Thoracic aorta (tissue), 2 donors: ENCODE results near the gene ZNF76. TPM values are rescaled to one million over a fixed set of nuclear protein-coding genes. Genes with fewer than 3 reads are reported as not detected.

Source experiments
- ATAC-seq: fragments of 150-250 bp; one replicate; pipeline ENCODE4 v1.8.0; 2017; ENCODE audit warnings: low read depth; ENCODE audit not compliant: insufficient number of reproducible peaks, low FRiP score
- DNase-seq: peaks from one replicate; pipeline ENCODE4 v3.0.0-alpha.2; 2020; ENCODE audit warnings: low spot score
- H3K27ac ChIP-seq, 2 donors: fragments of 200-600 bp; sonication (generic); 1 replicate in 1 of 2; 2 replicates in 1 of 2; pipeline ENCODE4 v1.5.1; 2016; ENCODE audit warnings: mild to moderate bottlenecking in 2 of 2, moderate library complexity in 2 of 2
- H3K27me3 ChIP-seq: fragments of 200-600 bp; sonication (generic); replicated peaks from 2 replicates; pipeline ENCODE4 v1.6.0; 2016; ENCODE audit warnings: mild to moderate bottlenecking; ENCODE audit not compliant: insufficient read depth
- H3K36me3 ChIP-seq: fragments of 200-600 bp; sonication (generic); one replicate; pipeline ENCODE4 v1.5.1; 2016
- H3K4me1 ChIP-seq, 2 donors: fragments of 200-600 bp; sonication (generic); 1 replicate in 1 of 2; 2 replicates in 1 of 2; pipeline versions ENCODE4 v1.5.1 to v1.6.0; 2016; ENCODE audit warnings: low read depth in 2 of 2, mild to moderate bottlenecking in 1 of 2; ENCODE audit not compliant: control insufficient read depth in 1 of 2
- H3K4me3 ChIP-seq: fragments of 200-600 bp; sonication (generic); 2 replicates; pipeline ENCODE4 v1.5.1; 2016; ENCODE audit warnings: mild to moderate bottlenecking
- H3K9me3 ChIP-seq: fragments of 200-600 bp; sonication (generic); 2 replicates; pipeline ENCODE4 v1.5.1; 2016
- total RNA-seq, 2 donors: library from RNA; depleted of rRNA; stranded (reverse); fragments of >200 nt; gene quantifications; one replicate each; pipeline versions ENCODE4 v1.1.0 to v1.2.3, GENCODE V29; 2016
- TF ChIP-seq, protein P1 (sequence below): fragments of 200-600 bp; sonication (generic); IDR thresholded peaks from one replicate; pipeline ENCODE4 v1.5.1; 2019; ENCODE audit warnings: antibody characterized with exemption

ZNF76 gene
- total RNA-seq, 2 donors from 2014 or later: 46.8 to 47.0 TPM

DNA sequence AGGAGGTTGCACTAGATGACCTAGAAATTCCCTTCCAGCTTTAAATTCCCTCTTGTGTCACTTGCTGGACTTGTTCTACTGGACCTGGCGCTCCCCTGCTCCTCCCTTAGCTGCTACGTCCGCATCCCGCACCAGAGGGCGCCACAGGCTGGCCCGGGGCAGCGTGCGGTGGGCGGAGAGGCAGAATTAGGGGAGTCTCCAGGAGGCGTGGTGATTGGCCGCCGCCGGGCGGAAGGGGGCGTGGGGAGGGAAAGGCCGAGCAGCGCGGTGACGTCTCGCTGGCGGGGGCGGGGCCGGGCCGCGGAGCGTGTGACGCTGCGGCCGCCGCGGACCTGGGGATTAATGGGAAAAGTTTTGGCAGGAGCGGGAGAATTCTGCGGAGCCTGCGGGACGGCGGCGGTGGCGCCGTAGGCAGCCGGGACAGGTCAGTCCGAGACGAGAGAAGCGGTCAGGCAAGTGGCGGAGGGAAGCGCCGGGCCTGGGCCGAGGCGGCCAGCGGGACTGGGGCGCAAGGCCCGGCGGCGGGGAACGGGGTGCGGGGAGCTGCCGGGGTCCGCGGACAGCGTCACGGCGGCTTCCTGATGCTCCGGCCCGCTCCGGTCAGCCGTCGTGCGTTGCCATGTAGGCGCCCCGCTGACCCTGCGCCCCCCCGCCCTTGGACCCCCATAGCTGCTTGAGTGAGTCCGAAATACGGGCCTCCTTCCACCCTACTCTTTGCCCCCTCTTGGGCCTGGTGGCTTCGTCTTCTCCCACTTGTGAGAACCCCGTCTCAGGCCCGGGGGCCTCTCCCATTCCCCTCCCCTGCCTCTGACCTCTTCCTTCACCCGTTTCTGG lies 82.9 kb downstream of the ZNF76 start, which contains the start of gene PPARD:
Gene PPARD (plus strand): TSS at position 301 of the 834 bp plus-strand sequence. CDS start 68,530 bp downstream, outside the sequence.
- TF ChIP-seq, protein P1, sequence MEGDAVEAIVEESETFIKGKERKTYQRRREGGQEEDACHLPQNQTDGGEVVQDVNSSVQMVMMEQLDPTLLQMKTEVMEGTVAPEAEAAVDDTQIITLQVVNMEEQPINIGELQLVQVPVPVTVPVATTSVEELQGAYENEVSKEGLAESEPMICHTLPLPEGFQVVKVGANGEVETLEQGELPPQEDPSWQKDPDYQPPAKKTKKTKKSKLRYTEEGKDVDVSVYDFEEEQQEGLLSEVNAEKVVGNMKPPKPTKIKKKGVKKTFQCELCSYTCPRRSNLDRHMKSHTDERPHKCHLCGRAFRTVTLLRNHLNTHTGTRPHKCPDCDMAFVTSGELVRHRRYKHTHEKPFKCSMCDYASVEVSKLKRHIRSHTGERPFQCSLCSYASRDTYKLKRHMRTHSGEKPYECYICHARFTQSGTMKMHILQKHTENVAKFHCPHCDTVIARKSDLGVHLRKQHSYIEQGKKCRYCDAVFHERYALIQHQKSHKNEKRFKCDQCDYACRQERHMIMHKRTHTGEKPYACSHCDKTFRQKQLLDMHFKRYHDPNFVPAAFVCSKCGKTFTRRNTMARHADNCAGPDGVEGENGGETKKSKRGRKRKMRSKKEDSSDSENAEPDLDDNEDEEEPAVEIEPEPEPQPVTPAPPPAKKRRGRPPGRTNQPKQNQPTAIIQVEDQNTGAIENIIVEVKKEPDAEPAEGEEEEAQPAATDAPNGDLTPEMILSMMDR: peak; percentile 97
- ATAC-seq (peak; percentile 95), DNase-seq (peak; percentile 94)
- H3K4me3 ChIP-seq: peak within 1 kb of the TSS; percentile 94
- peak within 1 kb of the TSS; percentile 68 to 74 for H3K27ac ChIP-seq
- no peaks in the 10 kb centered on the region for H3K27me3 ChIP-seq
- no peaks in the 10 kb centered on the region for H3K9me3 ChIP-seq
- H3K36me3 ChIP-seq: peaks cover 9% of the 10 kb centered on the region
- H3K4me1 ChIP-seq: peaks cover 5 to 25% of the 10 kb centered on the region in 2 donors

DNA sequence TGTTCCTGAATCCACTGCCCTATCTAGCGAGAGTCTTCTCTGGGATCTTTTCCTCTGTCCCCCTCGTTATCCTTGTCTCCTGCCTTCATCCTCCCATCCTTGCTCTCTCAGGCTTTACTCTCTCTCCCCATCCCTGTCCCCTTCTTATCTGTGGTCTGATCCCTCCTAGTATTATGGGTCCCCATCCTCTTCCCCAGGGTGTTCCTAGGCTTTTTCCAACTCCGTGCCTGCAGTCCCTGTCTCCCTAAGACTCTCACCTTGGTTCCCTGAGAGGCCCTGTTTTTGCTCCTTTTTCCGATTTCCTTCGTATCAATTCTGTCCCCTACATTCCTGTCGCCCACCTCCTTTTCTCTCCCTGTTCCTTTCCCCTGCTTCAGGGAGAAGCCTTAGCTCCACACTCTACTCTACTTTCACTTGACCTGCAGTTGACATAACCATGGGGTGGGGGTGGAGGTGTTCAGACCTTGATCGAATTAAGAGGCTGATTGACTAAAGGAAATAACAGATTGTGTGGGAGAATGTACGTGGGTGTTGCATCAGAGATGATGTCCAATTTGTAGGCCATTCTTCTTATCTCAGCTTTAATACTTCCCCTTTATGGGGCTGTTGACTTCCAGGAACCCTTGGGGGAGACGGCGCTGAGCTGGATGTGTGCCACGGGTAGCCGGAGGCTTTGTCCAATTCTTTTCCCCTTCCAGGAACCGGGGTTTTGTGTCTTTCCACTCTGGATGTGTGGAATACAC lies 83.7 kb downstream of the ZNF76 start:
- DNase-seq (no peak), ATAC-seq (peak; percentile 11)
- peaks cover 5 to 25% of the 10 kb centered on the region in 2 donors for H3K4me1 ChIP-seq

DNA sequence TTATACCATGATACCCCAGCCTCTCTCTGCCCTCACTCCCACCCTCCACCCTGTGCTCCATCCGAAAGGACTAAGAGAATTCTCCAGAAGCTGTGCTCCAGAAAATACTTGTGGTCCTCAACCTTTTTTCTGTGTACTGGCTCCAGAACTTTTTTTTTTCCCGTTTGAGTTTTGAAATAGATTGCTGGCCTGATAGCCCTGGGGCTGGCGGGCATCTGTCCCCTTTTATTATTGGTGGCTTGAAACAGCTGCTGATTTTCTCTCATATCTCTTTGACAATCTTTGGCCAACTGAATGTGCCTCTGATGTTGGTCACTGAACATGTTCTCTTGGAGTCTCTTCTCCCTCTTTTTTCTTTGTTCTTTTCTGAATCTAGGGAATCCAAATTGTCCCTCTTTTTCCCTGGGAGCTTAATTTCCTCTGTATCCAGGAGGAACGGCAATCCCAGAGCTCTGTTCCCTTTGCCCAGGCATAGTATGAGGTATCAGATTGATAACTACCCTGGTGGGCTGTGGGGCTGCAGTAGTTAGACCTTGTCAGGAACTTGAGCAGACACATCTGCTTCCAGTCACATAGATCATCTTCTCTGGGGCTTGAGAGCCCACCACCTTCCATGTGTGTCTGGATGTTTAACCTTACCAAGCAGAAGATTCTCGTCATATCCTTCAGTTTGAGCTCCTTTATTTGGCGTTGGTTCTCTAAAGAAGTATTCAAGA lies 84.5 kb downstream of the ZNF76 start:
- TF ChIP-seq, protein P1: no peak
- Histone ChIP-seq H3K9me3 (no peaks in the 10 kb centered on the region), H3K36me3 (peaks cover 16% of the 10 kb centered on the region), H3K27me3 (no peaks in the 10 kb centered on the region), H3K4me3 (peak overlapping the region; percentile 94), H3K27ac (peak overlapping the region; percentile 68 to 74), H3K4me1 (peaks cover 5 to 25% of the 10 kb centered on the region in 2 donors)
- DNase-seq: no peak
- no peak for ATAC-seq

More for the DNA sequence above, 83.7 kb downstream of the ZNF76 start:
- H3K9me3 ChIP-seq: no peaks in the 10 kb centered on the region
- peak overlapping the region; percentile 68 to 74 for H3K27ac ChIP-seq
- H3K36me3 ChIP-seq: peaks cover 12% of the 10 kb centered on the region
- no peaks in the 10 kb centered on the region for H3K27me3 ChIP-seq
- H3K4me3 ChIP-seq: peak overlapping the region; percentile 94
- TF ChIP-seq, protein P1: no peak

Other genes with a start within 250 kb of the ZNF76 start
- not detected for gene TCP11, start 118.4 kb upstream of the ZNF76 start, total RNA-seq
- gene SCUBE3, start 45.8 kb upstream of the ZNF76 start, total RNA-seq: 100 to 1,000 TPM in 1 of 2 donors, 10 to 100 TPM in 1; 75.6 to 101 TPM
- gene DEF6, start 38.1 kb downstream of the ZNF76 start, total RNA-seq: 1 to 10 TPM; 7.6 to 9.1 TPM
- gene PPARD, start 82.8 kb downstream of the ZNF76 start, total RNA-seq: 10 to 100 TPM; 15.8 to 38.4 TPM
- 1 to 10 TPM; 3.1 to 6.2 TPM for gene FANCE, start 192.6 kb downstream of the ZNF76 start, total RNA-seq
- 100 to 1,000 TPM; 585 to 636 TPM for gene RPL10A, start 208.7 kb downstream of the ZNF76 start, total RNA-seq
- 10 to 100 TPM; 50.8 to 68.3 TPM for gene TEAD3, start 237.3 kb downstream of the ZNF76 start, total RNA-seq